IMR-90 (cell line): ENCODE data around the gene NABP1. TPM values are rescaled to one million over a fixed set of nuclear protein-coding genes. Genes with fewer than 3 reads are reported as not detected.

Source experiments
- CEBPB ChIP-seq: IDR thresholded peaks from 2 replicates; pipeline ENCODE4 v1.6.1; 2012; ENCODE audit warnings: low read depth, low read length, improper control_type of control experiment
- CTCF ChIP-seq: conservative IDR thresholded peaks from 2 replicates; pipeline ENCODE4 v1.5.1; 2012; ENCODE audit warnings: mild to moderate bottlenecking, low read depth, low read length, improper control_type of control experiment
- polyA plus RNA-seq, 3 experiments: library from polyadenylated mRNA; depleted of rRNA; stranded (reverse); fragments of >200 nt; gene quantifications; 2 replicates each; pipeline ENCODE4 v1.2.3, GENCODE V29; 2012; ENCODE audit warnings: low replicate concordance in 1 of 3
- total RNA-seq: library from RNA; depleted of rRNA; stranded (reverse); fragments of >200 nt; gene quantifications from 2 replicates; pipeline ENCODE4 v1.2.3, GENCODE V29; 2012
- TF ChIP-seq, protein P1 (sequence below): fragments of 150-350 bp; IDR thresholded peaks from 2 replicates; pipeline ENCODE4 v1.6.1; 2017; ENCODE audit warnings: mild to moderate bottlenecking, antibody characterized with exemption, low read length, low read depth

NABP1 gene
- total and polyA plus RNA-seq, 2 of the 4 experiments (the other 2 are of a cell fraction): 57.7 to 73.3 TPM

DNA sequence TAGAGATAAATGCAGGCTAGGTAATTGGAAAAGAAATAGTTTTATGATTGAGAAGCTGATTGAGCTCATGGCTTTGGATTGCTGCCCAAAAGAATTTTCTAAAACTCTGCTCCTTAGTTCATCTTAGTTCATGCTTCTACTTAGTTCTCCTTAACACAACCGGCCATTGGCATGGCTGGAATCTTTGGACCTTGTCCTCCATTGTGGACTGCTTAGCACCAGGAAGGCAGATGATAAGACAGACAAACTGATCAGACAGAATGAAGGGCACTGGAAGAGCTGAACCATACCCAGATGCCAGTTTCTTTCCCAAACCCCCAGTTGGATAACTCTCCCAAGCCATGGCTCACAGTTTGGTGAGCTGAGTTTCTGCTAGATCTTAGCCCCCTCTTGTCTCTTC is 36.3 kb upstream of the NABP1 start (continued):
- TF ChIP-seq CTCF (no peak), CEBPB (no peak)
- TF ChIP-seq, protein P1, sequence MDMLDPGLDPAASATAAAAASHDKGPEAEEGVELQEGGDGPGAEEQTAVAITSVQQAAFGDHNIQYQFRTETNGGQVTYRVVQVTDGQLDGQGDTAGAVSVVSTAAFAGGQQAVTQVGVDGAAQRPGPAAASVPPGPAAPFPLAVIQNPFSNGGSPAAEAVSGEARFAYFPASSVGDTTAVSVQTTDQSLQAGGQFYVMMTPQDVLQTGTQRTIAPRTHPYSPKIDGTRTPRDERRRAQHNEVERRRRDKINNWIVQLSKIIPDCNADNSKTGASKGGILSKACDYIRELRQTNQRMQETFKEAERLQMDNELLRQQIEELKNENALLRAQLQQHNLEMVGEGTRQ: no peak
